ENCODE measurements around the gene MYO15A. TPM values are rescaled to one million over a fixed set of nuclear protein-coding genes. Genes with fewer than 3 reads are reported as not detected.

The MYO15A gene
- total RNA-seq, 1 experiment from 2014 or later = 2.8 TPM

- TF ChIP-seq ATF3 (IDR thresholded peaks at IDR 0.05) (no peak), SRF (IDR thresholded peaks at IDR 0.05; ENCODE audit: low read depth) (no peak), POLR2AphosphoS5 (IDR thresholded peaks at IDR 0.05; ENCODE audit: low read depth, low read length) (no peak)
Measured at GRCh38 chr17:18144855-18145254, 36.3 kb downstream of the MYO15A start (continued).

- Histone ChIP-seq H4K20me1 (ENCODE audit: insufficient read depth) (no peaks in the 10 kb centered on the region), H3K9me3 (ENCODE audit: control insufficient read depth in 1 of 2, insufficient read depth in 1 of 2, low read depth in 1 of 2, low read length in 2 of 2) (no peaks in the 10 kb centered on the region), H3K27me3 (ENCODE audit: insufficient read depth, low read length) (no peaks in the 10 kb centered on the region), H3K36me3 (ENCODE audit: control insufficient read depth in 1 of 2, insufficient read depth in 2 of 2, low read length in 2 of 2) (no peaks in the 10 kb centered on the region), H3K79me2 (ENCODE audit: insufficient read depth, low read length) (no peaks in the 10 kb centered on the region), H3K9me2 (ENCODE audit: insufficient read depth) (no peaks in the 10 kb centered on the region), H3K9ac (ENCODE audit: low read length) (no peak overlapping the region), H3K4me2 (ENCODE audit: low read length) (no peak overlapping the region), H3K4me1 (ENCODE audit: control insufficient read depth in 1 of 2, insufficient read depth in 2 of 2, low read length in 2 of 2) (no peaks in the 10 kb centered on the region), H2AFZ (ENCODE audit: low read depth, low read length, poor library complexity, severe bottlenecking) (no peak overlapping the region), H3K4me3 (replicated peaks in 1 of 2; ENCODE audit: low read depth in 1 of 2, low read length in 2 of 2) (no peak overlapping the region), H3K27ac (ENCODE audit: low read depth, low read length) (no peak overlapping the region)
- POLR2A ChIA-PET = no interaction called here
- CTCF ChIA-PET = no interaction called here
- intact Hi-C loops (cut with micrococcal nuclease) = no loop called here
- ATAC-seq = no peak
- BruUV-seq (replicated peaks) = no TSS peak
- DNase-seq (ENCODE audit: low read depth, low spot score) = no peak
- TF ChIP-seq SRF (IDR thresholded peaks at IDR 0.05; ENCODE audit: low read depth) (no peak), CEBPB (IDR thresholded peaks at IDR 0.05; ENCODE audit: low read depth) (no peak), REST (IDR thresholded peaks at IDR 0.05; ENCODE audit: low read depth) (no peak), FOSL1 (IDR thresholded peaks at IDR 0.05; ENCODE audit: low read depth) (no peak)
- RAD21 ChIA-PET (ENCODE audit: low non-redundant PET in 1 of 2, low total read pairs in 2 of 2, uncharacterized antibody in 2 of 2, unreplicated experiment in 2 of 2) = no interaction called here
Measured at GRCh38 chr17:18145811-18146210, 37.3 kb downstream of the MYO15A start.

Measured in HCT116 (cell line).